NCI-H2081 treated with DMSO at 0.1 percent for 48 hours (cell line): ENCODE data around the gene ARMH4.

Source experiments
- DNase-seq: peaks from one replicate; lab custom pipeline; 2025; lab: John Stamatoyannopoulos, UW

Gene ARMH4

DNA sequence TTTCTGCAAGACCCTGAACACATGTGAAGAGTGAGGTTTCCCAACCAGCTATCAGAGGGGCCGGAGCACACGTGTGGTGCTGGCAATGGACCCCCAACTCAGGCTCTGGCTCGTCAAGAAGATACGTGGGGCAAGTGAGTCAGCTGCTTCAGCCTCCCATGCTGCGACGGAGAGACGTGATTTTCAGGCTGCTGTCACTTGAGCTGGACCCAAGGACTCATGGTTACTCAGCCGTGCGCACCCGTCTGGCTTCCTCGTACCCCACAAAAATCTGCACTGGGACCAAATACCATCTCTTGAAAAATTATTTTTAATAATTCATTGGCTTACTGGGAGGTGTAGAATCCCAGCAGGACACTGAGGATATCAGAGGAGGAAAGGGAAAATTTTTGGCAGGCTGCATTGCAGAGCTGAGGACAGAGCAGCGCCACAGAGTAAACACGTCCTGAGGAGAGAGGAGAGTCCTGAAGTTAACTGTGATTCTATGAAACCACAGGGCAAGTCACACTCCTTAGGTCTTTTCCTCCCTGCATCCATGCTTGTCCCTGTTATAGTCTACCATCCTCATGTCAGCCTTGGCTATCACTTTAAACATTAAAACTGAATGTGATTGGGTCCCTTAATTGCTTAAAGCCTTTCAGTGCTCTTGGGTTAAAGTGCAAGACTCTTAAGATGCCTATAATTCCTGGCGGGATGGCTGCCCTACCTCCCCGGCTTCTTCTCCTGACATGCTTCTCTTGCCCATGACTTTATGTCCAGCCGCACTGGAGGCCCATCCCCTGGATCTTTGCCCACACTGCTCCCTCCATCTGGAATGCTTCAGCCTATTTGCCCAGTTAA is 190.8 kb downstream of the ARMH4 start:
- DNase-seq = no peak

DNA sequence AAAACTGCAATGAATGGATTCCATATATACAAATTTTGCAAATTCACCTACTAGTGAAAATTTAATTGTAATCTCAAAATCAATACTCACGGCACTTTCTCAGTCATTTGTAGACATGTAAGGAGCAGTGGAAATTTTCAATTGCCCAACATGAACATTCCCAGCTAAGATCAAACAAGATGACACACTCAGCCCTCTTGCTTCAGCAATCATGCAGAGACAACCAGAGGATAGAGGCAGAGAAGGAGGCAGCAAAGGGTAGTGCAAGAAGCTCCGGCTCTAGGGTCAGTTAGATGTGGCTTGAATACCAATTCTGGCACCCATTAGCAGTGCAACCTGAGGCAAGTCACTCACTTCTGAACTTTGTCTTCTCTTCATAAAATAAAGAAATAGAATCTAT is 194.6 kb downstream of the ARMH4 start:
- no peak for DNase-seq
